Measurements from ENCODE around the gene RBM39.

- TF ChIP-seq POLR2A (IDR thresholded peaks at IDR 0.05): no peak
- TF ChIP-seq CTCF (IDR thresholded peaks at IDR 0.05): no peak
These were observed 46.7 kb upstream of the RBM39 start for GRCh38 chr20:35788796-35789195.
